Activated B cell treated with CpG ODN at 0.5 μM for 24 hours (primary cell): ENCODE measurements around the gene PARP8. TPM values are rescaled to one million over a fixed set of nuclear protein-coding genes. Genes with fewer than 3 reads are reported as not detected.
A peak's percentile ranks its signal among the peaks of the same experiment; 100 is the strongest.

Source experiments
- ATAC-seq: fragments of 200-7000 bp; cut with Tn5 transposase; one replicate; pipeline ENCODE4 v1.10.0; 2021; ENCODE audit warnings: low read depth, mild to moderate bottlenecking, moderate library complexity
- CTCF ChIA-PET: fragments of 350-600 bp; sonication (Branson Sonifier 250); formaldehyde crosslinking; loops from one replicate; lab custom pipeline; 2021; ENCODE audit warnings: antibody characterized with exemption; lab: Charles Lee
- POLR2A ChIA-PET: fragments of 350-600 bp; sonication (Branson Sonifier 250); formaldehyde crosslinking; loops from one replicate; lab custom pipeline; 2021; ENCODE audit warnings: antibody characterized with exemption; lab: Charles Lee
- DNase-seq: peaks from one replicate; pipeline ENCODE4 v3.0.0; 2022
- H3K27ac Mint-ChIP-seq: one replicate; pipeline ENCODE4 v1.8.0; 2020; ENCODE audit warnings: mixed read lengths
- H3K27me3 Mint-ChIP-seq: one replicate; pipeline ENCODE4 v1.8.0; 2021; ENCODE audit warnings: mixed read lengths
- H3K36me3 Mint-ChIP-seq: one replicate; pipeline ENCODE4 v1.8.0; 2021; ENCODE audit warnings: low read depth, mixed read lengths
- H3K4me1 Mint-ChIP-seq: one replicate; pipeline ENCODE4 v1.8.0; 2021; ENCODE audit warnings: mixed read lengths
- H3K4me3 Mint-ChIP-seq: one replicate; pipeline ENCODE4 v1.8.0; 2020; ENCODE audit warnings: mild to moderate bottlenecking, mixed read lengths
- H3K9me3 Mint-ChIP-seq: one replicate; pipeline ENCODE4 v1.8.0; 2020; ENCODE audit warnings: mixed read lengths
- CTCF ChIP-seq: fragments of 200-600 bp; IDR thresholded peaks from one replicate; pipeline ENCODE4 v1.8.0; 2022; ENCODE audit warnings: antibody characterized with exemption, mild to moderate bottlenecking
- intact Hi-C: fragments of 100-400 bp; cut with micrococcal nuclease; formaldehyde crosslinking; loops from one replicate; pipeline ENCODE4 v1.15.1; 2024
- total RNA-seq: library from RNA; stranded (reverse); gene quantifications from 2 replicates; pipeline ENCODE4 v1.2.3, GENCODE V29; 2022

The PARP8 gene
- total RNA-seq, 1 donor from 2014 or later = 56.0 TPM

- ATAC-seq = peak; percentile 91
- intact Hi-C loops = loop anchor here (1.0 to 5.0 kb wide), 8 partner anchors 39 to 426 kb away; partner anchors contain the start of gene EMB
- H3K4me3 Mint-ChIP-seq = no peak overlapping the region
- POLR2A ChIA-PET = interaction anchor here (1.0 kb wide), 1 partner anchor 85 kb away, joined by 3 read pairs; the partner anchor contains the start of gene PARP8
- H3K9me3 Mint-ChIP-seq = no peaks in the 10 kb centered on the region
- no peak overlapping the region for H3K27ac Mint-ChIP-seq
- no peak for DNase-seq
- CTCF ChIA-PET = interaction anchor here (1.1 to 2.1 kb wide), 5 partner anchors 8 to 311 kb away, joined by 3 to 9 read pairs (median 6); partner anchors contain the start of gene EMB
- TF ChIP-seq CTCF = peak; percentile 68
- H3K36me3 Mint-ChIP-seq = peaks cover 8% of the 10 kb centered on the region
- H3K27me3 Mint-ChIP-seq = no peaks in the 10 kb centered on the region
- peaks cover 21% of the 10 kb centered on the region for H3K4me1 Mint-ChIP-seq
Observed at GRCh38 chr5:50751064-50751657, 84.7 kb downstream of the PARP8 start.

- Mint-ChIP-seq H3K27ac (no peak overlapping the region), H3K4me1 (peaks cover 25% of the 10 kb centered on the region), H3K27me3 (no peaks in the 10 kb centered on the region), H3K36me3 (peaks cover 14% of the 10 kb centered on the region), H3K4me3 (no peak overlapping the region), H3K9me3 (no peaks in the 10 kb centered on the region)
- ChIA-PET POLR2A (no interaction called here), CTCF (interaction anchor here (2.1 kb wide), 1 partner anchor 10 kb away, joined by 9 read pairs; no protein-coding TSS in a partner anchor)
- DNase-seq (no peak), ATAC-seq (no peak)
- intact Hi-C loops = loop anchor here (5.0 kb wide), 4 partner anchors 40 to 335 kb away; no protein-coding TSS in a partner anchor
- no peak for TF ChIP-seq CTCF
Observed at GRCh38 chr5:50752800-50753199, 86.4 kb downstream of the PARP8 start.

- ChIA-PET CTCF (no interaction called here), POLR2A (no interaction called here)
- no peak overlapping the region for H3K27ac Mint-ChIP-seq
- no peaks in the 10 kb centered on the region for H3K9me3 Mint-ChIP-seq
- no peak for TF ChIP-seq CTCF
- H3K36me3 Mint-ChIP-seq = peaks cover 52% of the 10 kb centered on the region
- ATAC-seq (no peak), DNase-seq (no peak)
- intact Hi-C loops = no loop called here
- peaks cover 12% of the 10 kb centered on the region for H3K4me1 Mint-ChIP-seq
- no peak overlapping the region for H3K4me3 Mint-ChIP-seq
- H3K27me3 Mint-ChIP-seq = no peaks in the 10 kb centered on the region
Observed at GRCh38 chr5:50759526-50760270, 93.3 kb downstream of the PARP8 start.

GRCh38 chr5:50763351-50763750 is 96.9 kb downstream of the PARP8 start:
- POLR2A ChIA-PET = no interaction called here
- no peak overlapping the region for H3K4me3 Mint-ChIP-seq

More at GRCh38 chr5:50763351-50763750, 96.9 kb downstream of the PARP8 start:
- H3K9me3 Mint-ChIP-seq = no peaks in the 10 kb centered on the region
- intact Hi-C loops = no loop called here
- H3K27ac Mint-ChIP-seq = no peak overlapping the region
- H3K27me3 Mint-ChIP-seq = no peaks in the 10 kb centered on the region
- no peak for DNase-seq
- H3K36me3 Mint-ChIP-seq = peaks cover 64% of the 10 kb centered on the region
- no peaks in the 10 kb centered on the region for H3K4me1 Mint-ChIP-seq
- ATAC-seq = no peak
- CTCF ChIA-PET = no interaction called here
- TF ChIP-seq CTCF = no peak
